Endometrium (tissue), 2 donors: ENCODE data around the gene BOC.
"Not testable (repeated sequence)": the region's sequence is repeated elsewhere in the genome, so short reads cannot be mapped to it uniquely, and the experiment has no call there.

Experiments used
- FAIRE-seq: peaks from 2 replicates; lab custom pipeline; 2012; peaks lifted over from hg19 to GRCh38; lab: Jason Lieb, UNC
- donor health status: control.
- donor health status: control.

BOC gene, protein sequence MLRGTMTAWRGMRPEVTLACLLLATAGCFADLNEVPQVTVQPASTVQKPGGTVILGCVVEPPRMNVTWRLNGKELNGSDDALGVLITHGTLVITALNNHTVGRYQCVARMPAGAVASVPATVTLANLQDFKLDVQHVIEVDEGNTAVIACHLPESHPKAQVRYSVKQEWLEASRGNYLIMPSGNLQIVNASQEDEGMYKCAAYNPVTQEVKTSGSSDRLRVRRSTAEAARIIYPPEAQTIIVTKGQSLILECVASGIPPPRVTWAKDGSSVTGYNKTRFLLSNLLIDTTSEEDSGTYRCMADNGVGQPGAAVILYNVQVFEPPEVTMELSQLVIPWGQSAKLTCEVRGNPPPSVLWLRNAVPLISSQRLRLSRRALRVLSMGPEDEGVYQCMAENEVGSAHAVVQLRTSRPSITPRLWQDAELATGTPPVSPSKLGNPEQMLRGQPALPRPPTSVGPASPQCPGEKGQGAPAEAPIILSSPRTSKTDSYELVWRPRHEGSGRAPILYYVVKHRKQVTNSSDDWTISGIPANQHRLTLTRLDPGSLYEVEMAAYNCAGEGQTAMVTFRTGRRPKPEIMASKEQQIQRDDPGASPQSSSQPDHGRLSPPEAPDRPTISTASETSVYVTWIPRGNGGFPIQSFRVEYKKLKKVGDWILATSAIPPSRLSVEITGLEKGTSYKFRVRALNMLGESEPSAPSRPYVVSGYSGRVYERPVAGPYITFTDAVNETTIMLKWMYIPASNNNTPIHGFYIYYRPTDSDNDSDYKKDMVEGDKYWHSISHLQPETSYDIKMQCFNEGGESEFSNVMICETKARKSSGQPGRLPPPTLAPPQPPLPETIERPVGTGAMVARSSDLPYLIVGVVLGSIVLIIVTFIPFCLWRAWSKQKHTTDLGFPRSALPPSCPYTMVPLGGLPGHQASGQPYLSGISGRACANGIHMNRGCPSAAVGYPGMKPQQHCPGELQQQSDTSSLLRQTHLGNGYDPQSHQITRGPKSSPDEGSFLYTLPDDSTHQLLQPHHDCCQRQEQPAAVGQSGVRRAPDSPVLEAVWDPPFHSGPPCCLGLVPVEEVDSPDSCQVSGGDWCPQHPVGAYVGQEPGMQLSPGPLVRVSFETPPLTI

DNA sequence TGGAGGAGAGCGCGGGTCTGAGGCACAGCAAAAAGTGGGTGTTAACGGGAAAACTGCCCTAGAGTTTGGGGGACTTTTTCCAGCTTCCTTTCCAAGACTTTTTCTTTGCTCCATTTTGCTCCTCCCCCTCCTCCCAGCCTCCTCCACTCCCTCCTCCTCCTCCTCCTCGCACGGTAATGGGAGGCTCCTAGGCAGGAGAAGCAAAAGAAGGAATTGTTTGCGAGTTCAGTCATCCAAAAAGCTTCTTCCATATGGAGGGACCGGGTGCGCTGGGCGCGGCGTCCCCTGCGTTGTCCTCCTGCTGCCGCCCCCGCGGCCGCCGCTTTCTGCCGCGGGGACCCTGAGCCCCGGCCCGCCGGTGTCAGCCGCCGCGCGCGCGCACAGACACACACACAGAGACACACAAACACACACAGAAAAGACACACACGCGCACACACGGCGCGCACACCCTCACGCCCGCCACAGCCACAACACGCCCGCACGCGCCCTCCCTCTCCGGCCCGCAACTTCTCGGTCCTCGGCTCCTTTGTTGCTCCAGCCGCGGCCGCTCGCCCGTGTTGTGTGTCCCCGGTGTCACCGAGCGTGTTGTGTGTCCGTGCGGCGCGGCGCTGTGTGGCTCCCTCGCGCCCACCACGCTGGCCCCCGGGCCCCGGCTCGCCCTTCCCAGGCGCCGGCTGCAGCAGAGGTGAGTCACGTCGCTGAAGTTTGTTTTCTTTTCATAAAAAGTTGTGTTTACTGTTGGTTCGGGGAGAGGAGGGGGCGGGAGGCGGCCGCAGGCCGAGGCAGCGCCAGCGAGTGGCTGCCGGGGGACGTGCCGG is at the start of gene BOC:
BOC (plus strand) TSS at position 228 of the 820 bp plus-strand sequence. CDS start 38,246 bp downstream, outside the sequence.
- FAIRE-seq: no peak

DNA sequence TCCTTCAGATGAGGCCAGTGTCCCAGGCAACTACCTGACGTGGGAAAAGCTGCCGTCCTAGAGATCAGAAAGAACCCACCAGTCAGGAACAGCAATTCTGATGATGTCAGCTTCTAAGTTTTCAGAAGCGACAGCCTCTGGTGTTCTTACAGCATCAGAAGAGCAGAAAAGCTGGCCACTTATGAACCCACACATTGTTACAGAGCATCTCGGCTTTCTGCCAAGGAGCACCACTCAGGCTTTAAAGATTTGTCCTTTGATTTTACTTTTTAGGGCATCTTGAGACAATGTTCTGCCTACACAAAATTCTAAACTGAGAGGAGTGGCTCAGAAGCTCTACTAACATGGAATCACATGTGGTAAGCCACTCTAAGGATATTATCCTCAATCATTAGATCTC is 49.7 kb upstream of the BOC start:
- FAIRE-seq: no peak

DNA sequence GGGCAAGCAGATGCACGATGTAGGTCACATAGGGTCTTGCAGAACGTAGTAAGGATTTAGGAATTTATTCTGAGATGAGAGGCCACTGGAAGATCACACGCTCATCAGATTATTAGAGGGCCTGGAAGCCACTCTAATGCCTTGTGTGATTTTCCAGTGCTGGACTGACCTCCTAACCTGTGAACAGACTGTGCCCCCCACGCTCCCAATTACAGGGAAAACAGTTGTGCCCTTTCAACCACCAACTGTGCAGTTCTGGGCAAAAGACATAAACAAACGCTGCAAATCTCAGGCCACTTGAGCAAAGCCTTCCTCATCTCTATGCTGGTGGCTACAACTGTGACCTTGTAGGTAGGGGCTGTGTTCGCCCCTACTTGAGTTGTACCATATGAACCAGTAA is 48.2 kb upstream of the BOC start:
- no peak for FAIRE-seq

DNA sequence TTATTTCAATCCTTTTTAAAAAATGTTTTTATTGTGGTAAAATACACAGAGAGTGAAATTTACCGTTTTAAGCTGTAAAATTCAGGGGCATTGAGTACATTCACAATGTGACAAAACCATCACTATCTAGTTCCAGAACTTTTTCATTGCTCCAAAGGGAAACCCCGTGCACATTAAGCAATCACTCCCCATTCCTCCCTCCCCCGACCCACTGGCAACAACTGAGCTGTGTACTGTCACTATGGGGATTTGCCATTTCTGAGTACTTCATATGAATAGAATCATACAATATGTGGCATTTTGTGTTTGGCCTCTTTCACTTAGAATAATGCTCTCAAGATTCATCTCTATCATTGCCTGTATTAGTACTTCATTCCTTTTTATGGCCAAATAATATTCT is 45.5 kb upstream of the BOC start:
- FAIRE-seq: no peak

DNA sequence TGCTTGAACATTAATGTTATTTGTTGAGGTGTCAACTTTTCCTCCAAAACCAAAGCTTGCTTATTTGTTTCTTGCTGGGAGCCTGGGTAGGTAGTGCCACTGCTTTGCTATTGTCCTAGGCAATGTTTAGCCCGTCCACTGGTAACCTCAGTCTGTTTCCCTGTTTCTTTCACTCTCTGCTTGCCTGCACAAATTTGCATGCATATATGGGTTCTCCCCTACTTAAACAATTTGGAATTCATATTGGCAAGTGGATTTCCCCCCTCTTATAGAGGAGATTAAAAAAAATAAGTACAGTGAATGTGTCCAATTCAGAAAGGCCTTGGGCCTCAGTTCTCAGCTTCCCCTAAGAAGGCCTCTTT is 45.0 kb upstream of the BOC start:
- FAIRE-seq: no peak

DNA sequence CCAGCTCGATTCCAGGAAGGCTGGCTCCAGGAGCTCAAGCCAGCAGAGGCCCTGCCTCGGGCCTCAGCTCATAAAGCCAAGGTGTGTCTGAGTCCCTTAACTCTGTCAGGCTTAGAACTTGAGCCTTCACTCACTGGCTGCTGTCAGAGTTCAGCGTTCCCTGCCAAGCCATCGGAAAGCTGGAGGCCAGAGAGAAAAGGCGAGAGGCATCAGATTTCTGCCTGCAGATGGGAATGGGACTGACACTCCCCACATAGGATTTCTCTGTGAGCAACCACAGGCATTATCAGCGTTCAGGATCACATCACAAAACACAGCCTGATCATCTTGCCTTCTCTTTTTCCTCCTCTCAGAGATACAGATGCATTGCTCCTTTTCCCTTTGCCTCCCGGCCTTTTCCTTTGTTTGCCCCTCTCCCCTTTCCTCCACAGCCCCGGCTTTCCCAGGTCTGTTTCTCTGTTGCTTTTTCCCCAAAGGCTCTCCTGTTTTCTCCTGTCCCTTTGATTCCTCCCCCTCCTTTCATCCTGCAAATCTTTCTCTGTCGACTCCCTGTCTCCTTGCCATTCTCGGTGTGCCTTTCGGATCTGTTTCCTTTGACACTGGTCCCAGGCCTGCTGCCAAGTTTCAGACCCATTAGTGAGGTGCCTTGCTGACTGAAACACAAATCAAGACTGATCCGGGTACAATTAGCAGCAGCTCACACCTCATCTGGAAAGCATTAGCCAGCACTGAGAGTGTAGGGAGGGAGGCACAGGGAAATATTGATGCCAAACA is 44.5 kb upstream of the BOC start:
- FAIRE-seq: no peak

DNA sequence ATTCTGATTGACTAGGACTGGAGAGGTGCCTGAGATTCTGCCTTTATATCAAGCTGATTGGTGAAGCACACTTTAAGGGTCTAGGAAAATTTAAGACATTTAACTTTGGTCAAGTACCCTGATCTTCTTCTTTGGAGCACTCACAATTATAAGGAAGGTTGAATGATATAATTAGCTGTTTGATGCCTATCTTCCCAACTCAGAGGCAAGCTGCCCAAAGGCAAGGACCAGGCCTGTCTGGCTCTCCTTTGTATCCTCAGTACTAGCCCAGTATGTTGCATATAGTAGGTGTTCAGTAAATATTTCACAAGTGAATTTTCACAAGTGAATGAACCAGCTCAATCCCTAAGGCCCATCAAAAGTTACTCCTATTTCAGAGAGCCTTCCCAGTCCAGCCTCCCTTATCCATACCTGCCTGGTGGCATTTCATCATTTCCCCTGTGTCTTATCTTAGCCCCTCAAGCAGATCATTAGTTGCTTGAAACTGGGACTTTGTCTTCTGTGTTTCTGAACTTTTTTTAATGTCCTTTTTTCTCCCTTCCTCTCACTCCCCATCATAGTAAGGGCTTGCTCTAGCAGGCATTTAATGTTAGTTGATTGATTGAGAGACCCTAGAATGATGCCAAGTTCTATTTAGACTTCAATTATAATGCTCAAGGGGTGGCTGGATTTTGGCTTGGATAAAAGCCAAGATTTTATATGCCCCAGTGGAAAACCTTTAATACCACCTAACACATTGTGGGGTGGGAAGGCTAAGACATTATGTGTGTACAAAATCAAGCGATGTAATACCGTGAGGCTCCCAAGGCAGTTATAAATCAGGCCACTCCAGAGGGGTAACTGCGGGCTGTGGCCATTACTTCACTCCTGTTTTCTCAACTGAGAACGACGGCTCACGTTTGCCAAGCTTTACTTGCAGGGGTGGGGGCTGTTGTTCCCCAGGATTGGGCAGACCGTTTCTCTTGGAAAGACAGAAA is 43.2 kb upstream of the BOC start:
- no peak for FAIRE-seq

DNA sequence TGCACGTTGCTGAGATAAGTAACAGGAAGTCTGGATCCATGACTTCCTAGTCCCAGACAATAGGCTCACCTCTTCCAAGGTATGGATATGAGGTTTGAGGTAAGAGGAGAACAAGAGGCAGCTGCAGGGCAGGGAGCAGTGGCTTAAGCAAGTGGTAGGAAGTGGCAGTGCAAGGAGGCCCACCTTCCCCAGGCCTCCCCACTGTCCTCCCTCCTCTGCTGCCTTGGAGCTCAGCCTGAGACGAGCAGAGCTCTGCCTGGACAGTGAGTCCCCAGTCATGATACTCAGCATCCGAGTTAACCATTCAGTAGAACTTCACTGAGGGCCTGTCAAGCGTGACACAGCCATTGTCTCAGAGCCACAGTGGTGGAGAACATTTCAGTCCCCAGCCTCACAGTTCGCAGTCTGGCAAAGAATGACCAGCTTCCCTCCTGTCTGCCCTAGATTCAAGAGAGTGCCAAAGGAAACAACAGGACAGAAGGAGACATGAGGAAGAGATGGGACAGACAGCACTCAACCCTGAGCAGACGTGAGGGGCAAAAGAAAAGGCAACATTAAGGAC is 41.4 kb upstream of the BOC start:
- no peak for FAIRE-seq

DNA sequence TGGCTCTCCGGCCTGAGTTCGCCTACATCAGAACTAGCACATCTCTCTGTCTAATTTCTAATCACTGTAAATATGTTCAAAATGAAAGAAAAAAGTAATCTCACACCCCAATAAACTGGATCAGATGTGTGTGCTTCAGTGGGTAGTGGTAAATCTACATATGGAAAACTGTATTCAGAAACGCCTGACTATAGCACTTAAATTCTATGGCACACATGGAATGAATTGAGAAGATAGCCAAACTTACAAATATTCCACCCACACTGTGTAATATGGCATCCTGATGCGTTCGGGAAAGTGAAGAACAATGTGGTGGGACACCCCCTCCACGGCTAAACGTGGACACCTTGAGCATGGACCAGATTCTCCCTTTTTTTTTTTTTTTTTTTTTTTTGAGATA is 40.6 kb upstream of the BOC start:
- FAIRE-seq: no peak

DNA sequence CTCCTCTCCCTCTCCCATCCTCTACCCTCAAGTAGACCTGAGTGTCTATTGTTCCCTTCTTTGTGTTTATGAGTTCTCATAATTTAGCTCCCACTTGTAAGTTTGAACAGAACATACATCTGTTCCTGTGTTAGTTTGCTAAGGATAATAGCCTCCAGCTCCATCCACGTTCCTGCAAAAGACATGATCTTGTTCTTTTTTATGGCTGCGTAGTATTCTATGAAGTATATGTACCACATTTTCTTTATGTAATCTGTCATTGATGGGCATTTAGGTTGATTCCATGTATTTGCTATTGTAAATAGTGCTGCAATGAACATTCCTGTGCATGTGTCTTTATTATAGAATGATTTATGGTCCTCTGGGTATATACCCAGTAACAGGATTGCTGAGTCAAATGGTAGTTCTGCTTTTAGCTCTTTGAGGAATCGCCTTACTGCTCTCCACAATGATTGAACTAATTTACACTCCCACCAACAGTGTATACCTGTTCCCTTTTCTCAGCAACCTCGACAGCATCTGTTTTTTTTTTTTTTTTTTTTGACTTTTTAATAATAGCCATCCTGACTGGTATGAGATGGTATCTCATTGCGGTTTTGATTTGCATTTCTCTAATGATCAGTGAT is 39.6 kb upstream of the BOC start:
- FAIRE-seq: not testable (repeated sequence)

DNA sequence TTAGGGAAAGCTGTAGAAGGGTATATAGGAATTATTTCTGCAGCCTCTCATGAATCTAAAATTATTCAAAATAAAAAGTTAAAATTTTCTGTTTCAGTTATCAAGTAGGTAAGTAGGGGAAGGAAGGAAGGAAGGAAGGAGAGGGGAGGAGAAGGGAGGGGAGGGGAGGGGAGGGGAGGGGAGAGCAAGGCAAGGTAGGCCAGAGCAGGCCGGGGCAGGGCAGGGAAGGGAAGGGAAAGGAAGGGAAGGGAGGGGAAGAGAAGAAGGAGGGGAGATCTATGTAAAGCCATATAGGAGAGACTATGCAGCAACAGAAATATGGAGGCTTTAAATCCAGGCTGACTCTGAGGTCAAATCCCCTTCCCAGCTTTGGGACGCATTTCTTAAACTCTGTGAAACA is 38.3 kb upstream of the BOC start:
- FAIRE-seq: no peak

DNA sequence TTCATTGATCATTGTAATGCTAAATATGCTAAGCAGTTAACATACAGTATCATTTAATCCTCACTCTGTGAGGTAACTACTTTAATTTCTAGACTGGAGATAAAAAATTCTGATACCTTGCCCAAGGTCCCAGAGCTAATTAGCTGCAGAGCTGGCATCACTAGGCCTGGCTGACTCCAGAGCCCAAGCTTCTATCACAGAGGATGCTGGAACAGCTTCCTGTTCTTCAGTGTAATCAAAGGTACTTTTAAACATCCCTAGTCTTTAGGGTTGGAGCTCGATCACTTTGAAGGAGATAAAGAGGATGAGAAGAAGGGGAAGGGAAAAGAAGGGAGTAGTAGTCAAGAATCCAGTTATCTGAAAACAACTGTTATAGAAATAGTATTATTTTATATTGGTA is 37.1 kb upstream of the BOC start:
- FAIRE-seq: no peak

DNA sequence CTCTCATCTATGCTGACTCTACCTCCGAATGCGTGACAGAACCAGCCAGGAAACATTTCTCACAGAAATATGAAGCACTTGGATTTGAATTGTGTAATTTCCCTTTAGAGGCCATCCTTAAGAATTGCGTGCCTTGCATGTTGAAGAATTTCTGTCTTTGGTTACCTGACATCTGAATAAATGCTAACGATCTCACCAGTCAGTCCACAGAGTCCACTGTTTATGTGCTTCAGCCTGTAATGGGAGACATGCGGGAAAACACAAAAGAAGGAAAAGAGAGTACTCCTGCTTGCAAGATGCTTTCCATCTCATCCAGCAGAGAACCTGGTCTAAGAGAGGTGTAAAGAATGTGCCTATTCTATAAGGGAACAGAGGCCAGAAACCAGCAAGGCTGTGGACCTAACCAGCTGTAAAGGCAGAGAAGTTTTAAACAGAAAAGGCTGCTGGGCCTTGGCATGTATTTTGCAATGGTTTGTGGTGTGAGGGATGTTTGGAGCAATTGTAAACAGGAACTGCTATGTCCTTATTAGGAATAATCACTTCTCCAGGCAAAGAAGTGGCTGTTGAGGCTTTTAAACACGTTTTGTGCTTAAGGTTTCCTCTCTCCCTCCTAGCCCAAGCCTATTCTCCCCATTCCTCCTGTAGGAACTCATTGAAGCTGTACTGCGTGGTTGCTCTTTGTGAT is 36.4 kb upstream of the BOC start:
- no peak for FAIRE-seq

DNA sequence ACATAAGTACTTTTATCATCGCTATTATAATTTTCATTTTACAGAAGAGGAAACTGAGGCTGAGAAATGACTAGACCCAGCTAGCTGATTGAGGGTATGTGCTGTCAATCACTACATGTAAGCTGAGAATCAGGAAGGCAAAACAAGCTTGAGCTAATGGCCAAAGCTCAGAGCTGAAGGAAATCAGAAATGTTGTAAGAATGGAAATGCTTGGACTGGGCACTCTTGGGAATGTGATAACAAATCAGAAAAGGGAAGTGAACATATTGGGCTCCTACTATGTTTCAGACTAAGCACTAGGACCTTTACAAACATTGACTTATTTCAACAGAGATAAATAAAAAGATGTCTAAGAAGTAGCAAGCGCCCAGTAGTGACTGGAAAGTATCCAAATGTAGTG is 33.8 kb upstream of the BOC start:
- FAIRE-seq: no peak

DNA sequence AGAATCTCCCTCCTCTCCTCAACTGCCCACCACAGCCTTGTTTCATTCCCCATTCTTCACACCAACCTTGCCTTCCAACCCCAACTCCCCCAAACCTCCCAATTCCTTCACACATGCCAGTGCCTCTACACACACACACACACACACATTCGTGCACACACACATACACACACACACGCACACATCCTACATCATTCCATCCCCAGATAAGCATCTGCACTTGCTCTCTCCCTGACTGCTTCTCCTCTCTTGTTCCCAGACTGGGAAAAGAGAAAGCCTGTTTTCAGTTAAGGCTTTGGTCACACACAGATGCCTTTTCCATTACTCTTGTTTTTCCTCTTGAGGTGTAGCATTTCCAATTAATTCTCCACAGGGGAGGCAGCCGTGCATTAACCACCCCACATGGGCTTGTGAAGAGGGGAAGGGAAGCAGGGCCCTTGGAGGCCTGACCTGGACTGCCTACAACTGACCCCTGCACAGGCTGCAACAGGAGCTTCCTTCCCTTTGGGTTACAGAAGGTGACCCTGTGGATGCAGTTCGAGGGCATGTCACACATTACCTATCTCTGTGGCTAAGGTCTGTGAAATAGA is 32.0 kb upstream of the BOC start:
- no peak for FAIRE-seq

DNA sequence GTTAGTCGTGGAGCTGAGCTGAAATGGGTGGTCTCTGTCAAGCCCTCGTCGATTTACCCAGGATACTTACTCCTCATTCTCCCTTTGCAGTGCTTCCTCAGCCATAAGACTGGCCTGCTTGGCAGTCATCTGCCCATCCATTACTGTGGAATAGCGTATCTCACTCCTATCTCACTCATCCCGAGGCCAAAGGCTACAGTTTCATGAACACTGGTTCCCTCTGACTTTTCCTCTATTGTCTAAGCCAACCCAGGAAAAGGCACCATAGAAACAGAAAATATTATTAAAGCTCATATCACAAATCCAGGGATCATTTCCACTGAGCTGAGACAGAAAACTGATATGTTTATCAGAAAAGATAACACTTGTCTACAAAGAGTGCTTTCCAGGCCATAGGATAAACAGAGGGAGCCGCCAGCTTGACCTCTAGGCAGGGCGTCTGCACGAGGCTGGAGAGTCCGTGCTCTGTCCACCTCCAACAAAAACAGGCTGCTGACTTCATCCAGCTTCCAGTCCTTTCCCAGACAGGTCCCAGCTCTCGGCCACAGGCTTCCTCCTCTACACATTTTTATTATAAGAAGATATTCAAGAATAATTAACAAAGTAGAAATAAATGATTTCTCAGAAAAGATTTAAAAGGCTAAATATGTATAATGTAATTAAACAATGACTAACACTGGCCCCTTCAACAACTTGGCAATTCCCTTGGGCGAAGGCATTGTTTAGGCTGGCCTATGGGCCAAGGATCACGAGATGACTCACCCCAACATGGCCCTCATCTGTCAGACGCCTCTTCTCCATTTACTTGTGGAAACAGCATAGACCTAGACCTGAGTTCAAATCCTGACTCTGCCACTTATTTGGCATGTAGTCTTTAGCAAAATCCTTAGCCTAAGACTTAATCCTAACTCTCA is 27.4 kb upstream of the BOC start:
- no peak for FAIRE-seq

DNA sequence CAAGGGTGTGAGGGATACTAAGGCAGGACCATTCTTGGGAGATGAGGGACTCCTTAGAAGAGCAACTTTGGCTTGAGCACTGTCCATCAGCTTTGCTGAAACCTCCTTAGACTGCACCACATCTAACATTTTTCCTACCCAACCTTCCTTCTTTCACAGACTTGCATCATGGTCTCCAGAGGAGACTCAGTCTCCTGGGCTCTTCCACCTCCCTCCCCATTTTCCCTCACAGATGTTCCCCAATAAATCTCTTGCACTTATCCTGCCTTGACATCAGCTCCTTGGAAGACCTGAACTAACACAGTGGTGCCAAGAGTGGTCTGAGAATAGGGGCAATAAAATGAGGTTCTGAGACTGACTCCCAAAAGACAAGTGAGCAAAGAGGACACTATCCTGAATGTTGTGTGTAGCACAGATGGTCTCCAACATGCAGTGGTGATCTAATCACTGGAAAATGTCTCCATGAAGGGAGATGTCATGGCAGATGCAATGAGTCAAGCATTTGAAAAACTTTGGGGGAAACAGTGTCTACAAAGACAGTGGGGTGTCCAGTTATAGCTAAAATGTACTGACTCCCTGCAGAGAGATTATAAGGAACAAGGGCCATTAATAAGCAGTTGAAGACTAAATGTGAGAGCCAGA is 26.0 kb upstream of the BOC start:
- no peak for FAIRE-seq
